PC-9 (cell line): ENCODE data around the gene LAMTOR5.

Experiments used
- EZH2 ChIP-seq: fragments of 200-600 bp; sonication (generic); IDR thresholded peaks from 2 replicates; pipeline ENCODE4 v1.8.0; 2017; ENCODE audit warnings: antibody characterized with exemption, low read depth
- TF ChIP-seq, protein P1 (sequence below): fragments of 200-600 bp; sonication (generic); conservative IDR thresholded peaks from 2 replicates; pipeline ENCODE4 v1.6.1; 2017; ENCODE audit warnings: mixed run types, antibody characterized with exemption, mild to moderate bottlenecking, moderate library complexity

DNA sequence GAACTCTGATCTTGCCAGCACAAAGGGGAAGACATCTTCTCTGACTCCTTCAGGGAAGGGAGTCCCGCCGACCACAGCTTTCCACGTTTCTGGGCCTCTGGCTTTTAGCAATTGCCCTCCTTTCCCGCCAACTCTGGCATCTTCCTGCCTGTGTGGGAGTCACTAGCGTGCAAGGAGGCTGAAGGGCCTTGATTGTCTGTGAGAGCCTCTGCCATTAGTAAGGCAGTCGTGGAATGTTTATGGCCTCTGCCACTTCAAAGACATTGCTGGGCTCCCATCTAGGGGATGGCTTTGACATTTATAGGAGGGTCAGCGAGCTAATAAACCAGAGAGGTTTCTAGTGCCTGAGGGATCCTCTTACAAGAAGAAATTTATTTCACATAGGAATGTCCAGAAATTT, 29.1 kb upstream of the LAMTOR5 start:
- TF ChIP-seq, protein P1, sequence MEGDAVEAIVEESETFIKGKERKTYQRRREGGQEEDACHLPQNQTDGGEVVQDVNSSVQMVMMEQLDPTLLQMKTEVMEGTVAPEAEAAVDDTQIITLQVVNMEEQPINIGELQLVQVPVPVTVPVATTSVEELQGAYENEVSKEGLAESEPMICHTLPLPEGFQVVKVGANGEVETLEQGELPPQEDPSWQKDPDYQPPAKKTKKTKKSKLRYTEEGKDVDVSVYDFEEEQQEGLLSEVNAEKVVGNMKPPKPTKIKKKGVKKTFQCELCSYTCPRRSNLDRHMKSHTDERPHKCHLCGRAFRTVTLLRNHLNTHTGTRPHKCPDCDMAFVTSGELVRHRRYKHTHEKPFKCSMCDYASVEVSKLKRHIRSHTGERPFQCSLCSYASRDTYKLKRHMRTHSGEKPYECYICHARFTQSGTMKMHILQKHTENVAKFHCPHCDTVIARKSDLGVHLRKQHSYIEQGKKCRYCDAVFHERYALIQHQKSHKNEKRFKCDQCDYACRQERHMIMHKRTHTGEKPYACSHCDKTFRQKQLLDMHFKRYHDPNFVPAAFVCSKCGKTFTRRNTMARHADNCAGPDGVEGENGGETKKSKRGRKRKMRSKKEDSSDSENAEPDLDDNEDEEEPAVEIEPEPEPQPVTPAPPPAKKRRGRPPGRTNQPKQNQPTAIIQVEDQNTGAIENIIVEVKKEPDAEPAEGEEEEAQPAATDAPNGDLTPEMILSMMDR, result no peak
- no peak for TF ChIP-seq EZH2
